PC-9 (cell line): ENCODE results near the gene MLH1. TPM values are rescaled to one million over a fixed set of nuclear protein-coding genes. Genes with fewer than 3 reads are reported as not detected.
A peak's percentile ranks its signal among the peaks of the same experiment; 100 is the strongest.

Source experiments
- BruUV-seq: library from RNA; stranded (reverse); fragments of 400-500 nt; replicated peaks from 2 replicates; lab custom pipeline; 2021; lab: Mats Ljungman, UMichigan
- CTCF ChIA-PET: fragments of 300-600 bp; sonication (Branson Sonifier 250); formaldehyde crosslinking; loops from one replicate; lab custom pipeline; 2022; ENCODE audit warnings: antibody characterized with exemption; lab: Charles Lee
- POLR2A ChIA-PET: fragments of 300-600 bp; sonication (Branson Sonifier 250); formaldehyde crosslinking; loops from one replicate; lab custom pipeline; 2022; ENCODE audit warnings: antibody characterized with exemption; ENCODE audit not compliant: unreplicated experiment; lab: Charles Lee
- DNase-seq, 2 experiments: peaks; one replicate each; pipeline versions ENCODE4 v3.0.0 to v3.0.0-alpha.2; 2015 to 2022; ENCODE audit warnings: mixed read lengths in 1 of 2
- H2AFZ ChIP-seq: fragments of 200-600 bp; sonication (generic); 2 replicates; pipeline ENCODE4 v1.8.1; 2017; ENCODE audit warnings: antibody characterized with exemption
- H3F3A ChIP-seq: fragments of 200-600 bp; sonication (generic); 2 replicates; pipeline ENCODE4 v1.8.1; 2017; ENCODE audit warnings: antibody characterized with exemption, mild to moderate bottlenecking, low read depth; ENCODE audit not compliant: insufficient read depth
- H3K27ac ChIP-seq: fragments of 200-600 bp; sonication (generic); 2 replicates; pipeline ENCODE4 v1.6.1; 2016; ENCODE audit warnings: mixed run types
- H3K27me3 ChIP-seq: fragments of 200-600 bp; sonication (generic); 2 replicates; pipeline ENCODE4 v1.6.1; 2016; ENCODE audit warnings: low read depth, mixed run types; ENCODE audit not compliant: insufficient read depth
- H3K36me3 ChIP-seq: fragments of 200-600 bp; sonication (generic); 2 replicates; pipeline ENCODE4 v1.6.1; 2016; ENCODE audit warnings: low read depth, mixed run types
- H3K4me1 ChIP-seq: fragments of 200-600 bp; sonication (generic); replicated peaks from 2 replicates; pipeline ENCODE4 v1.6.1; 2016; ENCODE audit warnings: mixed run types; ENCODE audit not compliant: insufficient read depth
- H3K4me2 ChIP-seq: fragments of 200-600 bp; sonication (generic); 2 replicates; pipeline ENCODE4 v1.6.1; 2017; ENCODE audit warnings: mixed run types
- H3K4me3 ChIP-seq: fragments of 200-600 bp; sonication (generic); 2 replicates; pipeline ENCODE4 v1.6.1; 2016; ENCODE audit warnings: mixed run types
- H3K79me2 ChIP-seq: fragments of 200-600 bp; sonication (generic); 2 replicates; pipeline ENCODE4 v1.6.1; 2017; ENCODE audit warnings: low read depth, mixed run types
- H3K9me2 ChIP-seq: fragments of 200-600 bp; sonication (generic); 2 replicates; pipeline ENCODE4 v1.8.1; 2017; ENCODE audit warnings: mild to moderate bottlenecking; ENCODE audit not compliant: insufficient read depth
- H3K9me3 ChIP-seq: fragments of 200-600 bp; sonication (generic); 2 replicates; pipeline ENCODE4 v1.8.1; 2016; ENCODE audit warnings: low read depth; ENCODE audit not compliant: insufficient read depth
- H4K20me1 ChIP-seq: fragments of 200-600 bp; sonication (generic); 2 replicates; pipeline ENCODE4 v1.8.1; 2017; ENCODE audit not compliant: insufficient read depth
- CTCF ChIP-seq: fragments of 200-600 bp; sonication (generic); conservative IDR thresholded peaks from 2 replicates; pipeline ENCODE4 v1.6.1; 2017; ENCODE audit warnings: mixed run types, antibody characterized with exemption, mild to moderate bottlenecking, moderate library complexity
- EZH2 ChIP-seq: fragments of 200-600 bp; sonication (generic); IDR thresholded peaks from 2 replicates; pipeline ENCODE4 v1.8.0; 2017; ENCODE audit warnings: antibody characterized with exemption, low read depth
- intact Hi-C: fragments of 100-400 bp; cut with micrococcal nuclease; formaldehyde crosslinking; loops from one replicate; pipeline ENCODE4 v1.10.0; 2022; ENCODE audit not compliant: unreplicated experiment
- total RNA-seq: library from RNA; stranded (reverse); gene quantifications from 2 replicates; pipeline ENCODE4 v1.2.3, GENCODE V29; 2021

The MLH1 gene
- total RNA-seq, 1 experiment from 2014 or later = 30.9 TPM

- intact Hi-C loops = no loop called here
- no peaks in the 10 kb centered on the region for H3F3A ChIP-seq
- H3K79me2 ChIP-seq = no peaks in the 10 kb centered on the region
- no peaks in the 10 kb centered on the region for H3K9me3 ChIP-seq
- H3K27me3 ChIP-seq = no peaks in the 10 kb centered on the region
- no TSS peak for BruUV-seq
- H4K20me1 ChIP-seq = no peaks in the 10 kb centered on the region
- ChIA-PET CTCF (no interaction called here), POLR2A (no interaction called here)
- H2AFZ ChIP-seq = no peak overlapping the region
- H3K36me3 ChIP-seq = no peaks in the 10 kb centered on the region
- no peaks in the 10 kb centered on the region for H3K4me1 ChIP-seq
- no peak overlapping the region for H3K4me2 ChIP-seq
- no peaks in the 10 kb centered on the region for H3K9me2 ChIP-seq
- TF ChIP-seq CTCF (no peak), EZH2 (no peak)
- no peak for DNase-seq
- H3K27ac ChIP-seq = no peak overlapping the region
- no peak overlapping the region for H3K4me3 ChIP-seq
These were observed 78.6 kb downstream of the MLH1 start for GRCh38 chr3:37071921-37072320.

- Histone ChIP-seq H4K20me1 (no peaks in the 10 kb centered on the region), H3K4me3 (no peak overlapping the region), H3F3A (no peaks in the 10 kb centered on the region), H3K27ac (no peak overlapping the region), H2AFZ (no peak overlapping the region), H3K4me2 (no peak overlapping the region), H3K9me3 (no peaks in the 10 kb centered on the region), H3K27me3 (no peaks in the 10 kb centered on the region), H3K36me3 (no peaks in the 10 kb centered on the region), H3K4me1 (no peaks in the 10 kb centered on the region), H3K9me2 (no peaks in the 10 kb centered on the region), H3K79me2 (no peaks in the 10 kb centered on the region)
- DNase-seq = peak in 1 of 2 experiments; percentile 6
- intact Hi-C loops = no loop called here
- CTCF ChIA-PET = no interaction called here
- POLR2A ChIA-PET = no interaction called here
- BruUV-seq = no TSS peak
- TF ChIP-seq EZH2 (no peak), CTCF (no peak)
These were observed 79.6 kb downstream of the MLH1 start for GRCh38 chr3:37072892-37073291.

GRCh38 chr3:37074178-37074577, 80.9 kb downstream of the MLH1 start:
- Histone ChIP-seq H3K4me2 (no peak overlapping the region), H3K4me1 (no peaks in the 10 kb centered on the region), H3K36me3 (no peaks in the 10 kb centered on the region), H3K4me3 (no peak overlapping the region), H3K27me3 (no peaks in the 10 kb centered on the region), H3K27ac (no peak overlapping the region), H3K9me3 (no peaks in the 10 kb centered on the region), H2AFZ (no peak overlapping the region), H3K79me2 (no peaks in the 10 kb centered on the region), H3F3A (no peaks in the 10 kb centered on the region), H3K9me2 (no peaks in the 10 kb centered on the region), H4K20me1 (no peaks in the 10 kb centered on the region)
- POLR2A ChIA-PET = no interaction called here
- CTCF ChIA-PET = no interaction called here
- no peak for DNase-seq
- no TSS peak for BruUV-seq
- TF ChIP-seq CTCF (no peak), EZH2 (no peak)
- intact Hi-C loops = no loop called here
